Measurements from ENCODE around the gene BLNK. TPM values are rescaled to one million over a fixed set of nuclear protein-coding genes. Genes with fewer than 3 reads are reported as not detected.
"Not testable (repeated sequence)": the region's sequence is repeated elsewhere in the genome, so short reads cannot be mapped to it uniquely, and the experiment has no call there.

BLNK gene
- total and polyA plus RNA-seq, 11 donors: 0.25 to 11.1 (median 0.89) TPM; not detected in 1

- ATAC-seq: no peak
- Histone ChIP-seq H3K4me1 (no peaks in the 10 kb centered on the region), H3K27ac (no peak overlapping the region), H3K27me3 (peaks cover 0 to 14% (median 0%) of the 10 kb centered on the region in 9 donors), H3K9me3 (no peaks in the 10 kb centered on the region), H3K4me3 (no peak overlapping the region), H3K36me3 (peaks cover 0 to 14% (median 0%) of the 10 kb centered on the region in 9 donors)
- no peak for DNase-seq
- 70 to 84% (median 73%) methylated on average over 5 of the region's 5 CpGs for WGBS, 4 donors
- intact Hi-C loops (cut with DNase I): no loop called here
- no peak for TF ChIP-seq POLR2A (IDR thresholded peaks at IDR 0.05)
- TF ChIP-seq CTCF (IDR thresholded peaks at IDR 0.05): no peak
Observed at GRCh38 chr10:96208946-96209345, 62.4 kb downstream of the BLNK start.

GRCh38 chr10:96208271-96208670, 63.1 kb downstream of the BLNK start:
- no peaks in the 10 kb centered on the region for H3K4me1 ChIP-seq
- DNase-seq (no peak), ATAC-seq (no peak)
- TF ChIP-seq CTCF (IDR thresholded peaks at IDR 0.05) (no peak), POLR2A (IDR thresholded peaks at IDR 0.05) (no peak)
- no peak overlapping the region for H3K27ac ChIP-seq
- H3K27me3 ChIP-seq: peaks cover 0 to 14% (median 0%) of the 10 kb centered on the region in 9 donors
- intact Hi-C loops (cut with DNase I): no loop called here
- H3K36me3 ChIP-seq: peaks cover 0 to 14% (median 0%) of the 10 kb centered on the region in 9 donors
- no peaks in the 10 kb centered on the region for H3K9me3 ChIP-seq
- WGBS, 4 donors: 69 to 86% (median 83%) methylated on average over 2 of the region's 2 CpGs
- no peak overlapping the region for H3K4me3 ChIP-seq

DNA sequence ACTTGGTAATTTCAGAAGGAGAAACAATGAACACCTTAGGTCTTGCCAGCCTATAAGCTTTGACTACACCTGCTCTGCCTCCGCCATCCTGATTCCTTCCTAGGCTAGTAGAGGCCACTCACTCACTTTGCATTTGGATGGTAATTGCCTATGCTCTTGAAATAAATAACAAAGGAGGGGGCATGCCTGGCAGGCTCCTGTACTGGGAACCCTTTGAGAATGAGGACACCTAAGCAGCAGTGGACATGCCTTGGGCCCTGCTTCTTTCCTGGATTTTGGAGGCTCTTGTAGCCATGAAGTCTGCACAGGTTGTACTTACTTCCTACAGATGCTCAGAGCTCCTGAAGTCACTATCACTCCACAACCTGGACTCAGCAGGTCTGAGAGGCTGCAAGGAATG, 65.8 kb downstream of the BLNK start:
- Histone ChIP-seq H3K36me3 (peaks cover 0 to 14% (median 0%) of the 10 kb centered on the region in 9 donors), H3K27ac (no peak overlapping the region), H3K27me3 (peaks cover 0 to 6% (median 0%) of the 10 kb centered on the region in 9 donors), H3K4me1 (no peaks in the 10 kb centered on the region), H3K4me3 (no peak overlapping the region), H3K9me3 (no peaks in the 10 kb centered on the region)
- DNase-seq: no peak
- TF ChIP-seq POLR2A (IDR thresholded peaks at IDR 0.05): no peak
- intact Hi-C loops (cut with DNase I): no loop called here
- 98 to 100% (median 99%) methylated on average over 1 of the region's 1 CpG for WGBS, 4 donors
- ATAC-seq: no peak

DNA sequence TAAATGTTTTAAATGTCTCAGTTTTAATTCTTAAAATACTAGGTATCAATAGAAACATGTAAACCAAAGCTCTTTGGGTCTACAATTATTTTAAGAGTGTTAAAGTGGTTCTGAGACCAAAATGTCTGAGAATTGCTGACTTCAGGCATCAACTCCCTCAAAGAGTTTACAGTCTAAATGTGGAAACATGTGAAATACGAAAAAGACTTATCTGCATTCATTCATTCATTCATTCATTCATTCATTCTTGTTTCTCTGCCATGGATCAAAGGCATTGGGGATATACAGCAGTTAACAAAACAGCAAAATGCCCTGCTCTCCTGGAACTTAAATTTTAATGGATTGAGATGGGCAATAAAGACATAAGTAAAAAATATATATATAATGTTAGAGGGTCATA, 69.8 kb downstream of the BLNK start:
- H3K27ac ChIP-seq: no peak overlapping the region
- no peaks in the 10 kb centered on the region for H3K27me3 ChIP-seq
- intact Hi-C loops (cut with DNase I): no loop called here
- H3K9me3 ChIP-seq: no peaks in the 10 kb centered on the region
- H3K4me3 ChIP-seq: no peak overlapping the region
- H3K36me3 ChIP-seq: peaks cover 0 to 15% (median 0%) of the 10 kb centered on the region in 9 donors
- WGBS, 4 donors: 32 to 80% (median 57%) methylated on average over 1 of the region's 1 CpG
- no peak for ATAC-seq
- DNase-seq: no peak
- no peak for TF ChIP-seq CTCF (IDR thresholded peaks at IDR 0.05)
- no peak for TF ChIP-seq POLR2A (IDR thresholded peaks at IDR 0.05)
- no peaks in the 10 kb centered on the region for H3K4me1 ChIP-seq

- H3K4me3 ChIP-seq; intact Hi-C loops (cut with DNase I); H3K4me1 ChIP-seq; ATAC-seq; H3K27me3 ChIP-seq; DNase-seq; H3K36me3 ChIP-seq; H3K9me3 ChIP-seq; H3K27ac ChIP-seq: not testable (repeated sequence)
- WGBS, 4 donors: 61 to 74% (median 64%) methylated on average over 1 of the region's 1 CpG
Observed at GRCh38 chr10:96189505-96189904, 81.9 kb downstream of the BLNK start.
